RWPE1 (cell line): ENCODE results near the gene ACAD10.

Experiments used
- CTCF ChIA-PET: fragments of 350-600 bp; sonication (Branson Sonifier 250); formaldehyde crosslinking; extraction: SDS; loops from one replicate; lab custom pipeline; 2021; lab: Yijun Ruan, JAX
- POLR2A ChIA-PET: fragments of 400-600 bp; formaldehyde crosslinking; extraction: SDS; loops from one replicate; lab custom pipeline; 2020; ENCODE audit warnings: antibody characterized with exemption; ENCODE audit not compliant: low non-redundant PET; lab: Yijun Ruan, JAX
- DNase-seq: peaks from one replicate; pipeline ENCODE4 v3.0.0; 2012; ENCODE audit warnings: low spot score
- H3K27ac ChIP-seq: fragments of 450-650 bp; 2 replicates; pipeline ENCODE4 v1.5.1; 2017
- TF ChIP-seq, protein P1 (sequence below): fragments of 450-650 bp; conservative IDR thresholded peaks from 2 replicates; pipeline ENCODE4 v1.5.1; 2017; ENCODE audit warnings: low read depth, mild to moderate bottlenecking

Gene ACAD10

DNA sequence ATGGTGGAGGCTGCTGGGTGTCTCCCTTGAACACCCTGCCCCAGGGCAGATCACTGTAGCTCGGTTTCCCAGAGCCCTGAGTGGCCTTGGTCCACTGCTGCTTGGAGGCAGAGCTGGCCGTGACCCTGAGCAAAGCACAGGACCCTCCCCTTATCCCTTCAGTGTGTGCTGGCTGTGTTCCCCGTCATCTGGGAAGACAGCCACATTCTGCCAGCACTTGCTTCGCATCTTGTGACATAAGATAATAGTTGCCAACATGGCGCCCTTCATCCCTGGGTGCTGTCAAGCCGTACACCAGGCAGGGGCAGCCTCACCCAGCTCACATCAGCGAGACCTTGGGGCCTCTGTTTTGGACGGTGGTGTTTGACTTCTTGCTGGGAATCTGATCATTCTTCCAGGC is 68.8 kb downstream of the ACAD10 start:
- TF ChIP-seq, protein P1, sequence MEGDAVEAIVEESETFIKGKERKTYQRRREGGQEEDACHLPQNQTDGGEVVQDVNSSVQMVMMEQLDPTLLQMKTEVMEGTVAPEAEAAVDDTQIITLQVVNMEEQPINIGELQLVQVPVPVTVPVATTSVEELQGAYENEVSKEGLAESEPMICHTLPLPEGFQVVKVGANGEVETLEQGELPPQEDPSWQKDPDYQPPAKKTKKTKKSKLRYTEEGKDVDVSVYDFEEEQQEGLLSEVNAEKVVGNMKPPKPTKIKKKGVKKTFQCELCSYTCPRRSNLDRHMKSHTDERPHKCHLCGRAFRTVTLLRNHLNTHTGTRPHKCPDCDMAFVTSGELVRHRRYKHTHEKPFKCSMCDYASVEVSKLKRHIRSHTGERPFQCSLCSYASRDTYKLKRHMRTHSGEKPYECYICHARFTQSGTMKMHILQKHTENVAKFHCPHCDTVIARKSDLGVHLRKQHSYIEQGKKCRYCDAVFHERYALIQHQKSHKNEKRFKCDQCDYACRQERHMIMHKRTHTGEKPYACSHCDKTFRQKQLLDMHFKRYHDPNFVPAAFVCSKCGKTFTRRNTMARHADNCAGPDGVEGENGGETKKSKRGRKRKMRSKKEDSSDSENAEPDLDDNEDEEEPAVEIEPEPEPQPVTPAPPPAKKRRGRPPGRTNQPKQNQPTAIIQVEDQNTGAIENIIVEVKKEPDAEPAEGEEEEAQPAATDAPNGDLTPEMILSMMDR = no peak
- no peak for DNase-seq
- POLR2A ChIA-PET = interaction anchor here (0.6 to 1.0 kb wide), 2 partner anchors 50 to 86 kb away, joined by 3 to 4 read pairs; no protein-coding TSS in a partner anchor
- CTCF ChIA-PET = interaction anchor here (0.6 to 3.5 kb wide), 6 partner anchors 9 to 87 kb away, joined by 3 to 29 read pairs (median 6); no protein-coding TSS in a partner anchor
- peak overlapping the region; percentile 1; the same call in 1 of the 2 replicates for H3K27ac ChIP-seq

DNA sequence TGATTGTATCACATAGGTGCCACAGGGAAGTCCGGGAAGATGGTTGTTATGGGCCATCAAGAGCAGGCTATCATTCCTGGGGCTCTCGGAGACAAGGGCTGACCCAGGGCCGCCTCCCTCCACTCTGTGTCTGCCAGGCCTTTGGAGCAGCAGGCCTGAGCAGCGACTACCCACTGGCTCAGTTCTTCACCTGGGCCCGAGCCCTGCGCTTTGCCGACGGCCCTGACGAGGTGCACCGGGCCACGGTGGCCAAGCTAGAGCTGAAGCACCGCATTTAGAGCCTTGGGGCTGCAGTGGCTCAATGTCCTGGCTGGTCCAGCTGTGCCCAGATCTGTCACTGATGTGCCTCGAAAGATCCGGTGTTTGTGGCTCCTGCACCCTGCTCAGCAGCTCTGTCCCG is 70.3 kb downstream of the ACAD10 start:
- H3K27ac ChIP-seq = peak overlapping the region; percentile 83
- ChIA-PET POLR2A (no interaction called here), CTCF (no interaction called here)
- no peak for DNase-seq
- TF ChIP-seq, protein P1 = no peak

DNA sequence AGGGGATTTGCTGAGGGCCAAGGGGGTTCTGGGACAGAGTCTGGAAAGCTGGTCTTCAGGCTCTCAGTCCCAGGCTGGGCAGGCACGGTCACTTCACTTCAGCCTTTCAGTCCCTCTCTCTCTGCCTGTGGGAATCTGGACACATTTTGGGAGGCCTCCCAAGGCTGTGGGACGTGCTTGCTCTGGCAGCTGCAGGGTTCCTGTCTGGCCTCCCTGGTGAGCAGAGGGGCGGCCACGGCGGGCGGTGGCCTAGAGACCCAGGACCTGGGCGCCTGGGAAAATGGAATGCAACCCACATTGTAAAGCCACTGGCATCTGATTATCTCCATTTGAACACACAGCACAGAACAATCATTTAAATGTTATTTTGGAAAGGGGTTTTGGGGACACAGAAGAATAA is 70.8 kb downstream of the ACAD10 start:
- POLR2A ChIA-PET = no interaction called here
- CTCF ChIA-PET = no interaction called here
- TF ChIP-seq, protein P1 = no peak

DNA sequence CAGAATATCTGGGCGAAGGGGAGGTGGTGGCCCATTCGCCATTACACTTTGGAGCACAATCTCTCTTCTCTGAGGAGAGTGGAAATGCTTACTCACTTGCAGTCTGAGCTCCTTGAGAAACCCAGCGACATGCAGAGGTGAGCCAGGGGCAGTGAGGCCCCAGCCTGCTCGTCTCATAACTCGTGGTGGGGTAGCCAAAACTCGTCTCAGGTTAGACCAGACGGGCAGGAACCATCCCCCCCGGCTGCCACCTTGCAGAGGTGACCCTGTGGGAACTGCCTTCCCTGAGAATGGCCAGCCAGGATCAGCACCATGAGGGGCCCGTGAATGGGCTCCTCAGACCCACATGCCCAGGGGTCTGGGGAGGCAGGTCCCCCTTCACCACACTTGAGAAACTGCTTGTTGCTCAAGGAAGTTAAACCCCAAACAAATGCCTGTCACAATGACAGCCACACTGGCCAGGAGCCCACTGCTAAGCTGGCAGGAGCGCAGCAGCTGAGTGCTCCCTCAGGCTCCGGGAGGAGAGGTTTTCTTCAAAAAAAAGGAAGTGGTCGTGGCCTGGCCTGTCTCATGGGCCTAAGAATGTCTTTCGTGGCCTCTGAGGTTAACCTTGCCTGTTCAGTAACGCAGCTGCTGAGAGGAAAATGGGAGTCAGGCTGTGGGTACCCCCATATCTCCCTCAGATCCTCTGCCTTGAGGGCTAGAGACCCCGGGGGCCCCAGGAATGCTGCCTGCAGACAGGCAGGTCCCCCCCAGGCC is 71.7 kb downstream of the ACAD10 start:
- no peak for DNase-seq
- CTCF ChIA-PET = interaction anchor here (0.7 to 3.5 kb wide), 2 partner anchors 9 to 55 kb away, joined by 3 to 13 read pairs; partner anchors contain the start of gene ALDH2
- POLR2A ChIA-PET = no interaction called here
- peak overlapping the region; percentile 83 for H3K27ac ChIP-seq
- TF ChIP-seq, protein P1 = no peak

More for the DNA sequence above, 70.8 kb downstream of the ACAD10 start:
- H3K27ac ChIP-seq = peak overlapping the region; percentile 83
- DNase-seq = no peak

DNA sequence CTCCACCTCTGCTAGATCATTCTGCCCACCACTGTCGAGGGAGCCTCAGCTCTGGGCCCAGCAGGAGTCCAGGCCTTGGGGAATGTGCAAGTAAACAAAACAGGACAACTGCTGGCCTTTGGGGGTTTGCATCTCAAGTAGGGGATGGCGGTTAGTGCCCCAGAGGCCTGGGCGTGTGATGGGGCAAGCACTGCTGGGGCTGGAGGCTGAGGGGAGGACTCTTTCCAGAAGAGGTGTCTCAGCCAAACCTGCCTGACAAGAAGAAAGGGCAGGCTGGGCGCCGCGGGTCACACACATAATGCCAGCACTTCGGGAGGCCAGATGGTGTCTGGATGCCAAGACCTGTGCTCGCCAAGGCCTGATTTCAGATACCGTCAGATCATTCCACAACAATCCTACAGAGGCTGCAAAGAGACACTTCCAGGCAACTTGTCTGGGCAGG is 72.3 kb downstream of the ACAD10 start:
- H3K27ac ChIP-seq = peak overlapping the region; percentile 83
- POLR2A ChIA-PET = no interaction called here
- TF ChIP-seq, protein P1 = no peak
- CTCF ChIA-PET = interaction anchor here (0.7 to 3.5 kb wide), 2 partner anchors 9 to 55 kb away, joined by 3 to 13 read pairs; partner anchors contain the start of gene ALDH2
- DNase-seq = no peak

DNA sequence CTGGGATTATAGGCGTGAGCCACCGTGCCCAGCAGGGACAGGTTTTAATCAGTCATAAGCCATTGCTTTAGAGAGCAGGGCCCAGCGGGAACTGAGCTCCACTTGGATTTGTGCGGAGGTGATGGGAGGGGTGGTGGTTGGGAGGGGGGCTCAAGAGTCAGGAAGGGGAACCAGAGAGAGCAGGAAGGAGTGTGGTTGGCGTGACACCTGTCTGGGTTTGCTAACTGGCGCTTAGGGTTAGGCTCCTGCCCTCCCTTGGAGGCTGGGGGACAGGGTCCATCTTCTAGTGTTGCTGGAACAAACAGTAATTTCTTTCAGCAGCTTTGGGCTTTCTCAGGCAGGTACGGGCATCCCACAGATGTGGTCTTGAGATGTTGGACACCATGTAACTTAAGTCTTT is 73.4 kb downstream of the ACAD10 start:
- no peak overlapping the region; the same call in 1 of the 2 replicates for H3K27ac ChIP-seq
- CTCF ChIA-PET = interaction anchor here (0.6 to 3.5 kb wide), 2 partner anchors 39 to 54 kb away, joined by 5 to 13 read pairs; no protein-coding TSS in a partner anchor
- POLR2A ChIA-PET = no interaction called here
- TF ChIP-seq, protein P1 = no peak
- DNase-seq = no peak
